Measurements from ENCODE around the gene PTH1R. TPM values are rescaled to one million over a fixed set of nuclear protein-coding genes. Genes with fewer than 3 reads are reported as not detected.

Gene PTH1R
- total and polyA plus RNA-seq, 10 of the 15 experiments (the other 5 are each of a cell fraction or from before 2014, with no cell fraction given), result not detected

GRCh38 chr3:46921871-46922271 lies 44.4 kb downstream of the PTH1R start:
- FAIRE-seq, result no peak
- H3K4me3 ChIP-seq, result no peak overlapping the region
- H3K4me2 ChIP-seq (ENCODE audit: control insufficient read depth, insufficient read depth), result no peak overlapping the region
- in situ Hi-C loops (cut with MboI), result no loop called here
- RAD21 ChIA-PET (ENCODE audit: unreplicated experiment), result no interaction called here
- peaks cover 52 to 64% of the 10 kb centered on the region in 2 experiments for H3K36me3 ChIP-seq (ENCODE audit: control insufficient read depth in 2 of 2, insufficient read depth in 2 of 2, low read length in 1 of 2)
- no peak for DNase-seq (ENCODE audit: low read depth, low spot score)
- H3K27ac ChIP-seq (ENCODE audit: control insufficient read depth, insufficient read depth), result no peak overlapping the region
- no peak for TF ChIP-seq BRCA1 (IDR thresholded peaks at IDR 0.05; ENCODE audit: low read depth, low read length)
- TF ChIP-seq SRF (IDR thresholded peaks at IDR 0.05; ENCODE audit: low read depth in 2 of 2, low read length in 2 of 2), result no peak
- TF ChIP-seq FOS (IDR thresholded peaks at IDR 0.05; ENCODE audit: borderline replicate concordance, extremely low read depth, insufficient read length), result no peak
- TF ChIP-seq EED (IDR thresholded peaks at IDR 0.05; ENCODE audit: low read depth), result no peak
- TF ChIP-seq CBX5 (IDR thresholded peaks at IDR 0.05; ENCODE audit: low read depth), result no peak
- TF ChIP-seq ZNF592 (IDR thresholded peaks at IDR 0.05), result no peak
- no peak for TF ChIP-seq PKNOX1 (IDR thresholded peaks at IDR 0.05)
- TF ChIP-seq HDGF (IDR thresholded peaks at IDR 0.05), result no peak
- TF ChIP-seq NFYB (IDR thresholded peaks at IDR 0.05; ENCODE audit: insufficient read depth, low read depth, low read length), result no peak
- no peak for TF ChIP-seq LARP7 (IDR thresholded peaks at IDR 0.05)
- TF ChIP-seq POLR2AphosphoS2 (IDR thresholded peaks at IDR 0.05; ENCODE audit: low read depth, low read length), result no peak
- TF ChIP-seq MTA3 (IDR thresholded peaks at IDR 0.05; ENCODE audit: borderline replicate concordance, low read length), result no peak
- TF ChIP-seq ESRRA (IDR thresholded peaks at IDR 0.05; ENCODE audit: low read length), result no peak
- TF ChIP-seq HDAC6 (IDR thresholded peaks at IDR 0.05; ENCODE audit: unreplicated experiment), result no peak
- TF ChIP-seq FOXK2 (IDR thresholded peaks at IDR 0.05), result no peak
- WGBS (ENCODE audit: insufficient coverage, insufficient replicate concordance, low lambda C conversion rate, missing lambda C conversion rate), result 94% methylated on average over 7 of the region's 7 CpGs
- CTCF ChIA-PET, result interaction anchor here (1.6 kb wide), 1 partner anchor 55 kb away, joined by 3 read pairs; no protein-coding TSS in a partner anchor
- intact Hi-C loops (cut with micrococcal nuclease; ENCODE audit: unreplicated experiment), result no loop called here
- SMC1A ChIA-PET (ENCODE audit: uncharacterized antibody, unreplicated experiment), result interaction anchor here (1.4 kb wide), 1 partner anchor 208 kb away, joined by 3 read pairs; no protein-coding TSS in a partner anchor
- no peaks in the 10 kb centered on the region for H4K20me1 ChIP-seq (ENCODE audit: control insufficient read depth, insufficient read depth)
- peaks cover 29% of the 10 kb centered on the region for H3K4me1 ChIP-seq (ENCODE audit: control insufficient read depth, insufficient read depth, low read length)
- no TSS peak for BruUV-seq (replicated peaks)
- H2AFZ ChIP-seq (ENCODE audit: control insufficient read depth, low read depth, low read length), result no peak overlapping the region
- POLR2A ChIA-PET, result no interaction called here
- no peak for ATAC-seq
- H3K9me3 ChIP-seq (replicated peaks; ENCODE audit: control insufficient read depth, insufficient read depth, low read length), result peaks cover 17% of the 10 kb centered on the region; the same call in 2 of the 3 replicates
- peaks cover 21% of the 10 kb centered on the region for H3K79me2 ChIP-seq (ENCODE audit: control insufficient read depth, insufficient read depth, low read length)
- H3K27me3 ChIP-seq (replicated peaks in 1 of 2; ENCODE audit: control insufficient read depth in 2 of 2, insufficient read depth in 2 of 2, low read length in 1 of 2), result no peaks in the 10 kb centered on the region
- H3K9ac ChIP-seq (ENCODE audit: control insufficient read depth, insufficient read depth, low read length), result no peak overlapping the region

Measured in GM12878 (cell line).